ENCODE data around the gene CERCAM.
"Not testable (repeated sequence)": the region's sequence is repeated elsewhere in the genome, so short reads cannot be mapped to it uniquely, and the experiment has no call there.

The CERCAM gene

GRCh38 chr9:128428644-128429512 is 8.2 kb downstream of the CERCAM start:
- H3K9ac ChIP-seq (ENCODE audit: low read length in 5 of 5), result no peak overlapping the region
- no peak overlapping the region for H3K27ac ChIP-seq (ENCODE audit: low read depth, low read length)
- H3K4me3 ChIP-seq (ENCODE audit: low read depth in 1 of 5, low read length in 5 of 5), result no peak overlapping the region
- no peaks in the 10 kb centered on the region for H3K4me1 ChIP-seq (ENCODE audit: control insufficient read depth in 5 of 5, insufficient read depth in 5 of 5, low read length in 5 of 5)
- H3K9me3 ChIP-seq (ENCODE audit: control insufficient read depth in 5 of 5, low read length in 5 of 5), result no peaks in the 10 kb centered on the region
- no peaks in the 10 kb centered on the region for H3K27me3 ChIP-seq (ENCODE audit: control insufficient read depth in 5 of 5, insufficient read depth in 4 of 5, low read length in 5 of 5)
- H3K36me3 ChIP-seq (ENCODE audit: control insufficient read depth in 5 of 5, insufficient read depth in 5 of 5, low read length in 5 of 5), result peaks cover 0 to 17% (median 6%) of the 10 kb centered on the region in 5 donors

GRCh38 chr9:128429513-128430086 is 8.9 kb downstream of the CERCAM start:
- Histone ChIP-seq H3K27me3 (ENCODE audit: control insufficient read depth in 5 of 5, insufficient read depth in 4 of 5, low read length in 5 of 5) (no peaks in the 10 kb centered on the region), H3K36me3 (ENCODE audit: control insufficient read depth in 5 of 5, insufficient read depth in 5 of 5, low read length in 5 of 5) (peaks cover 0 to 10% (median 4%) of the 10 kb centered on the region in 5 donors), H3K27ac (ENCODE audit: low read depth, low read length) (no peak overlapping the region), H3K9ac (ENCODE audit: low read length in 5 of 5) (no peak overlapping the region), H3K4me3 (ENCODE audit: low read depth in 1 of 5, low read length in 5 of 5) (no peak overlapping the region), H3K4me1 (ENCODE audit: control insufficient read depth in 5 of 5, insufficient read depth in 5 of 5, low read length in 5 of 5) (no peaks in the 10 kb centered on the region), H3K9me3 (ENCODE audit: control insufficient read depth in 5 of 5, low read length in 5 of 5) (no peaks in the 10 kb centered on the region)

DNA sequence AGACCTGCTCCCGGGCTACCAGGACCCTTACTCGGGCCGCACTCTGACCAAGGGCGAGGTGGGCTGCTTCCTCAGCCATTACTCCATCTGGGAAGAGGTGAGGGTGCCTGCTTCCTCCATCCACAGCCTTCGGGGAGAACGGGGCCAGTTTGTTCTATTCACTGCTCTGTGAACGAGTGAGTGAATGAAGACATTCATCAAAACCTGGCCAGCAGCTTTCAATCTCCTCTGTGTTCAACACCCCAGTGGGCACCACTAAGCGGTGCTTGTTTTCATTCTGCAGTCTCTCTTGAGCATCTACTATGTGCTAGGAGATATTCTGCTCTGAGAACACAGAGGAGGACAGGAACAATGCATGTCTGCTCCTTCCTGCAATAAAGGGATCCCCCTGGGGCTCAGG is 10.6 kb downstream of the CERCAM start:
- no peaks in the 10 kb centered on the region for H3K4me1 ChIP-seq (ENCODE audit: control insufficient read depth in 5 of 5, insufficient read depth in 5 of 5, low read length in 5 of 5)
- H3K27ac ChIP-seq (ENCODE audit: low read depth, low read length), result no peak overlapping the region
- peaks cover 0 to 10% (median 4%) of the 10 kb centered on the region in 5 donors for H3K36me3 ChIP-seq (ENCODE audit: control insufficient read depth in 5 of 5, insufficient read depth in 5 of 5, low read length in 5 of 5)
- no peaks in the 10 kb centered on the region for H3K9me3 ChIP-seq (ENCODE audit: control insufficient read depth in 5 of 5, low read length in 5 of 5)
- no peak overlapping the region for H3K9ac ChIP-seq (ENCODE audit: low read length in 5 of 5)
- no peaks in the 10 kb centered on the region for H3K27me3 ChIP-seq (ENCODE audit: control insufficient read depth in 5 of 5, insufficient read depth in 4 of 5, low read length in 5 of 5)
- no peak overlapping the region for H3K4me3 ChIP-seq (ENCODE audit: low read depth in 1 of 5, low read length in 5 of 5)

GRCh38 chr9:128434340-128434739 is 13.7 kb downstream of the CERCAM start:
- Histone ChIP-seq H3K9me3 (ENCODE audit: control insufficient read depth in 5 of 5, low read length in 5 of 5) (no peaks in the 10 kb centered on the region), H3K36me3 (ENCODE audit: control insufficient read depth in 5 of 5, insufficient read depth in 5 of 5, low read length in 5 of 5) (peaks cover 0 to 13% (median 4%) of the 10 kb centered on the region in 5 donors), H3K4me1 (ENCODE audit: control insufficient read depth in 5 of 5, insufficient read depth in 5 of 5, low read length in 5 of 5) (peaks cover 0 to 10% (median 7%) of the 10 kb centered on the region in 5 donors), H3K27me3 (ENCODE audit: control insufficient read depth in 5 of 5, insufficient read depth in 4 of 5, low read length in 5 of 5) (no peaks in the 10 kb centered on the region), H3K9ac (ENCODE audit: low read length in 5 of 5) (no peak overlapping the region), H3K4me3 (ENCODE audit: low read depth in 1 of 5, low read length in 5 of 5) (no peak overlapping the region), H3K27ac (ENCODE audit: low read depth, low read length) (no peak overlapping the region)

- Histone ChIP-seq H3K36me3 (ENCODE audit: control insufficient read depth in 5 of 5, insufficient read depth in 5 of 5, low read length in 5 of 5) (peaks cover 0 to 13% (median 4%) of the 10 kb centered on the region in 5 donors), H3K4me1 (ENCODE audit: control insufficient read depth in 5 of 5, insufficient read depth in 5 of 5, low read length in 5 of 5) (peaks cover 0 to 10% (median 7%) of the 10 kb centered on the region in 5 donors), H3K27ac (ENCODE audit: low read depth, low read length) (no peak overlapping the region), H3K9me3 (ENCODE audit: control insufficient read depth in 5 of 5, low read length in 5 of 5) (no peaks in the 10 kb centered on the region), H3K27me3 (ENCODE audit: control insufficient read depth in 5 of 5, insufficient read depth in 4 of 5, low read length in 5 of 5) (no peaks in the 10 kb centered on the region), H3K4me3 (ENCODE audit: low read depth in 1 of 5, low read length in 5 of 5) (no peak overlapping the region), H3K9ac (ENCODE audit: low read length in 5 of 5) (no peak overlapping the region)
These were observed 15.0 kb downstream of the CERCAM start for GRCh38 chr9:128435611-128436010.

- Histone ChIP-seq H3K9me3 (ENCODE audit: control insufficient read depth in 5 of 5, low read length in 5 of 5) (no peaks in the 10 kb centered on the region), H3K9ac (ENCODE audit: low read length in 5 of 5) (no peak overlapping the region), H3K4me1 (ENCODE audit: control insufficient read depth in 5 of 5, insufficient read depth in 5 of 5, low read length in 5 of 5) (peaks cover 0 to 10% (median 7%) of the 10 kb centered on the region in 5 donors), H3K27ac (ENCODE audit: low read depth, low read length) (no peak overlapping the region), H3K27me3 (ENCODE audit: control insufficient read depth in 5 of 5, insufficient read depth in 4 of 5, low read length in 5 of 5) (no peaks in the 10 kb centered on the region), H3K4me3 (ENCODE audit: low read depth in 1 of 5, low read length in 5 of 5) (no peak overlapping the region), H3K36me3 (ENCODE audit: control insufficient read depth in 5 of 5, insufficient read depth in 5 of 5, low read length in 5 of 5) (peaks cover 0 to 10% (median 0%) of the 10 kb centered on the region in 5 donors)
These were observed 17.9 kb downstream of the CERCAM start for GRCh38 chr9:128438343-128439109.

DNA sequence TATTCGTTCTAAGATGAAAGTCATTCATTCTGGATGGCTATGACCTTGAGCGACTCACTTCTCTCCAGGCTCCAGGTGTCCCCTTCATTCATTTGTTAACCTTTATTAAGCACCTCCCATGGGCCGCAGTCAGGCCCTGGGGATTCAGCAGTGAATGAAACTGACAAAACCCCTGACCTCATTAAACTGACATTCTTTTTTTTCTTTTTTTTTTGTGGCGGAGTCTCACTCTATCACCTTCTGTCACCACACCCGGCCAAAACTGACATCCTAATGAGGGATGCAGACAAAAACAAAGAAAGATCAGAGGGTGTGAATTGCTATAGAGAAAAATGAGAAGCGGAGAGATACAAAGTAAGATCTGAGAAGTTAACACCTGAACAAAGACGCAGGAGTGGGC is 18.6 kb downstream of the CERCAM start:
- Histone ChIP-seq H3K27ac (ENCODE audit: low read depth, low read length) (no peak overlapping the region), H3K9me3 (ENCODE audit: control insufficient read depth in 5 of 5, low read length in 5 of 5) (no peaks in the 10 kb centered on the region), H3K9ac (ENCODE audit: low read length in 5 of 5) (no peak overlapping the region), H3K27me3 (ENCODE audit: control insufficient read depth in 5 of 5, insufficient read depth in 4 of 5, low read length in 5 of 5) (no peaks in the 10 kb centered on the region), H3K4me1 (ENCODE audit: control insufficient read depth in 5 of 5, insufficient read depth in 5 of 5, low read length in 5 of 5) (peaks cover 0 to 10% (median 7%) of the 10 kb centered on the region in 5 donors), H3K36me3 (ENCODE audit: control insufficient read depth in 5 of 5, insufficient read depth in 5 of 5, low read length in 5 of 5) (peaks cover 0 to 6% (median 0%) of the 10 kb centered on the region in 5 donors), H3K4me3 (ENCODE audit: low read depth in 1 of 5, low read length in 5 of 5) (no peak overlapping the region)

DNA sequence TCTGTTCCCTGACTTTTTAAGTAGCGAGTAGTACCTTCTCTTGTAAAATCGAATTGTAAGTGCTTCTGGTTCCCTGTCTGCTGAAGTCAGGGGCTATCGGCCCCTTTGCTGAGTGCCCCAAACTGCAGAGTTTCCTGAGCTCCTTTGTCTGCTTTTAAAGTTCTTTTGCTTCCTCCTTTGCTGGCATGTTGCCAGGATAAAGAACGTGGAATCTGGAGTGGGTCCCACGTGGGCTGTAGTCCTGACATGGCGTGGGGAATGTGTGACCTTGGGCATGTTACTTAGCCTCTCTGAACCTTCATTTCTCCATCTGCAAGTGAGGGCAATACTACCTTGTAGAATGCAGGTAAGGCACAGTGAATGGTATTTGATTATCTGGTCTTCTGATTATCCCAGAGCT is 21.5 kb downstream of the CERCAM start:
- Histone ChIP-seq H3K27me3 (ENCODE audit: control insufficient read depth in 5 of 5, insufficient read depth in 4 of 5, low read length in 5 of 5) (no peaks in the 10 kb centered on the region), H3K27ac (ENCODE audit: low read depth, low read length) (no peak overlapping the region), H3K4me1 (ENCODE audit: control insufficient read depth in 5 of 5, insufficient read depth in 5 of 5, low read length in 5 of 5) (peaks cover 0 to 10% (median 7%) of the 10 kb centered on the region in 5 donors), H3K9ac (ENCODE audit: low read length in 5 of 5) (no peak overlapping the region), H3K36me3 (ENCODE audit: control insufficient read depth in 5 of 5, insufficient read depth in 5 of 5, low read length in 5 of 5) (no peaks in the 10 kb centered on the region), H3K4me3 (ENCODE audit: low read depth in 1 of 5, low read length in 5 of 5) (no peak overlapping the region), H3K9me3 (ENCODE audit: control insufficient read depth in 5 of 5, low read length in 5 of 5) (no peaks in the 10 kb centered on the region)

DNA sequence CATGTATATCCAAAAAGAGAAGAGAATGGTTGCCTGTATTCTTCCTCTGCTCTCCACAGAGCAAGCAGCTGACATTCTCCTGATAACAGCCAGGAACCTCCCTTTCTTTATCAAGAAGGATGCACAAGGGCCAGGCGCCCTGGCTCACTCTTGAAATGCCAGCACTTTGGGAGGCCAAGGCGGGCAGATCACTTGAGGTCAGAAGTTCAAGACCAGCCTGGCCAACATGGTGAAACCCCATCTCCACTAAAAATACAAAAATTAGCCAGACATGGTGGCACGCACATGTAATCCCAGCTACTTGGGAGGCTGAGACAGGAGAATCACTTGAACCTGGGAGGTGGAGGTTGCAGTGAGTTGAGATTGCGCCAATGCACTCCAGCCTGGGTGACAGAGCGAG is 25.8 kb downstream of the CERCAM start:
- not testable (repeated sequence) for H3K27ac ChIP-seq (ENCODE audit: low read depth, low read length); H3K9ac ChIP-seq (ENCODE audit: low read length in 5 of 5); H3K27me3 ChIP-seq (ENCODE audit: control insufficient read depth in 5 of 5, insufficient read depth in 4 of 5, low read length in 5 of 5); H3K4me1 ChIP-seq (ENCODE audit: control insufficient read depth in 5 of 5, insufficient read depth in 5 of 5, low read length in 5 of 5); H3K4me3 ChIP-seq (ENCODE audit: low read depth in 1 of 5, low read length in 5 of 5); H3K36me3 ChIP-seq (ENCODE audit: control insufficient read depth in 5 of 5, insufficient read depth in 5 of 5, low read length in 5 of 5); H3K9me3 ChIP-seq (ENCODE audit: control insufficient read depth in 5 of 5, low read length in 5 of 5)

DNA sequence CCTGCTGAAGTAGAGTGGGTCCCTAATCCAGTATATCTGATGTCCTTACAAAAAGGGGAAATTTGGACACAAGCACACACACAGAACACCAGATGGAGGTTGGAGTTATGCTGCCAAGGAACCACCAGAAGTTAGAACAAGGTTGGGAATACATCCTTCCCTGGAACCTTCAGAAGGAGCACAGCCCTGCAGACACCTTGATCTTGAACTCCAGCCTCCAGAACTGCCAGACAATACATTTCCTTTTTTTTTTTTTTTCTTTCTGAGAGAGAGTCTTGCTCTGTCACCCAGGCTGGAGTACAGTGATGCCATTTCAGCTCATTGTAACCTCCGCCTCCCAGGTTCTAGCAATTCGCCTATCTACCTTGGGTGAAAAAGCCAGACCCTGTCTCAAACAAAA is 28.1 kb downstream of the CERCAM start:
- Histone ChIP-seq H3K36me3 (ENCODE audit: control insufficient read depth in 5 of 5, insufficient read depth in 5 of 5, low read length in 5 of 5) (no peaks in the 10 kb centered on the region), H3K27ac (ENCODE audit: low read depth, low read length) (no peak overlapping the region), H3K27me3 (ENCODE audit: control insufficient read depth in 5 of 5, insufficient read depth in 4 of 5, low read length in 5 of 5) (peaks cover 0 to 3% (median 2%) of the 10 kb centered on the region in 5 donors), H3K4me3 (ENCODE audit: low read depth in 1 of 5, low read length in 5 of 5) (no peak overlapping the region), H3K4me1 (ENCODE audit: control insufficient read depth in 5 of 5, insufficient read depth in 5 of 5, low read length in 5 of 5) (no peaks in the 10 kb centered on the region), H3K9me3 (ENCODE audit: control insufficient read depth in 5 of 5, low read length in 5 of 5) (no peaks in the 10 kb centered on the region), H3K9ac (ENCODE audit: low read length in 5 of 5) (no peak overlapping the region)

All from subcutaneous abdominal adipose tissue (tissue), 5 donors.